Thyroid gland (tissue), 4 donors: ENCODE data around the gene SLC10A4.

Experiments
- CTCF ChIP-seq, 6 experiments: fragments of 200-600 bp in 3 of 6; fragments of 450-650 bp in 3 of 6; sonication (generic) in 3 of 6; IDR thresholded peaks; one replicate each; pipeline ENCODE4 v1.5.1; 2016 to 2019; ENCODE audit warnings: antibody characterized with exemption in 6 of 6, mild to moderate bottlenecking in 2 of 6, inconsistent platforms in 1 of 6, moderate library complexity in 1 of 6
- POLR2A ChIP-seq, 2 donors: fragments of 450-650 bp; IDR thresholded peaks; one replicate each; pipeline ENCODE4 v1.6.1; 2017; ENCODE audit warnings: antibody characterized with exemption in 2 of 2, mild to moderate bottlenecking in 2 of 2, moderate library complexity in 1 of 2

DNA sequence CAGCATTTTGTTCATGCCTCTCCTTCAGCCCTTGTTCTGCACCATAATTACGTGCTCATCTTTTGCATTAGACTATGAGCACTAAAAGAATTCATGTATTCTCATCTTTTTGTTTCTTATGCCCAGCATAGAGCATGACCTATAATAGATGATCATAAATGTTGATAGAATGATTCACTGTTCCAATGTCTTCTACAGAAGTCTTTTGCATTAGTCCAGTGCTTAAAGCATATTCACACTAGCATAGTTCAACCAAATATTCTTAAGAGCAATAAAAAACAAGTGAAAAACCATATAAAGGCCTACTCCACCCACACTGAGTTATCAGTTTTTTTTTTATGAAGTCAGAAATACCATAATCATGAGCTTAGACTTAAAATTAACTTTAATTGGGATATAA, 36.5 kb upstream of the SLC10A4 start:
- TF ChIP-seq CTCF (IDR thresholded peaks at IDR 0.05) (no peak), POLR2A (IDR thresholded peaks at IDR 0.05) (no peak)
